HEK293 (cell line): Measurements from ENCODE around the gene PRRT1.

Experiments
- BCL11B ChIP-seq: fragments of 450-650 bp; formaldehyde crosslinking; IDR thresholded peaks from 2 replicates; pipeline ENCODE4 v1.5.1; 2016; ENCODE audit warnings: low read depth, missing biosample characterization, missing genetic modification characterization
- GLI2 ChIP-seq: fragments of 450-650 bp; formaldehyde crosslinking; IDR thresholded peaks from 2 replicates; pipeline ENCODE4; 2017; ENCODE audit warnings: missing biosample characterization, missing genetic modification characterization, low read depth, borderline replicate concordance
- KLF8 ChIP-seq: fragments of 450-650 bp; formaldehyde crosslinking; IDR thresholded peaks from 2 replicates; pipeline ENCODE4 v1.5.1; 2016; ENCODE audit warnings: missing biosample characterization, missing genetic modification characterization
- MZF1 ChIP-seq: fragments of 450-650 bp; formaldehyde crosslinking; IDR thresholded peaks from 2 replicates; pipeline ENCODE4 v1.5.1; 2017; ENCODE audit warnings: missing biosample characterization, missing genetic modification characterization, borderline replicate concordance
- SALL2 ChIP-seq: fragments of 450-650 bp; formaldehyde crosslinking; IDR thresholded peaks from 2 replicates; pipeline ENCODE4 v1.5.0; 2017; ENCODE audit warnings: missing biosample characterization, mild to moderate bottlenecking, missing genetic modification characterization, borderline replicate concordance
- SETDB1 ChIP-seq: IDR thresholded peaks from one replicate; pipeline ENCODE4 v1.6.1; 2017; ENCODE audit warnings: mild to moderate bottlenecking, low read length, moderate library complexity, mixed read lengths; ENCODE audit not compliant: insufficient read length
- SP2 ChIP-seq: fragments of 450-650 bp; formaldehyde crosslinking; IDR thresholded peaks from 2 replicates; pipeline ENCODE4 v1.5.1; 2016; ENCODE audit warnings: missing biosample characterization, missing genetic modification characterization
- ZBTB20 ChIP-seq: fragments of 450-650 bp; formaldehyde crosslinking; IDR thresholded peaks from 2 replicates; pipeline ENCODE4 v1.5.1; 2016; ENCODE audit warnings: missing biosample characterization, missing genetic modification characterization
- ZBTB7A ChIP-seq: fragments of 450-650 bp; formaldehyde crosslinking; IDR thresholded peaks from 2 replicates; pipeline ENCODE4 v1.5.1; 2016; ENCODE audit warnings: low read depth, missing biosample characterization, missing genetic modification characterization
- ZBTB8A ChIP-seq: fragments of 450-650 bp; formaldehyde crosslinking; IDR thresholded peaks from 2 replicates; pipeline ENCODE4 v1.5.1; 2016; ENCODE audit warnings: missing biosample characterization, missing genetic modification characterization
- ZFP41 ChIP-seq: fragments of 450-650 bp; formaldehyde crosslinking; IDR thresholded peaks from 2 replicates; pipeline ENCODE4 v1.5.1; 2016; ENCODE audit warnings: missing biosample characterization, missing genetic modification characterization, borderline replicate concordance
- ZFP69B ChIP-seq: fragments of 450-650 bp; formaldehyde crosslinking; IDR thresholded peaks from 2 replicates; pipeline ENCODE4 v1.5.1; 2016; ENCODE audit warnings: missing biosample characterization, missing genetic modification characterization
- ZIC2 ChIP-seq: fragments of 450-650 bp; formaldehyde crosslinking; IDR thresholded peaks from 2 replicates; pipeline ENCODE4 v1.5.1; 2016; ENCODE audit warnings: missing biosample characterization, missing genetic modification characterization
- ZNF174 ChIP-seq: fragments of 450-650 bp; formaldehyde crosslinking; IDR thresholded peaks from 2 replicates; pipeline ENCODE4 v1.5.0; 2017; ENCODE audit warnings: missing biosample characterization, mild to moderate bottlenecking, missing genetic modification characterization
- ZNF221 ChIP-seq: fragments of 450-650 bp; formaldehyde crosslinking; IDR thresholded peaks from 2 replicates; pipeline ENCODE4 v1.5.1; 2017; ENCODE audit warnings: missing biosample characterization, missing genetic modification characterization, borderline replicate concordance
- ZNF366 ChIP-seq: fragments of 450-650 bp; formaldehyde crosslinking; conservative IDR thresholded peaks from 2 replicates; pipeline ENCODE4 v1.5.1; 2016; ENCODE audit warnings: missing biosample characterization, missing genetic modification characterization
- ZNF391 ChIP-seq: fragments of 450-650 bp; formaldehyde crosslinking; IDR thresholded peaks from 2 replicates; pipeline ENCODE4 v1.5.1; 2016; ENCODE audit warnings: low read depth, missing biosample characterization, missing genetic modification characterization, borderline replicate concordance
- ZNF514 ChIP-seq: fragments of 450-650 bp; formaldehyde crosslinking; IDR thresholded peaks from 2 replicates; pipeline ENCODE4 v1.5.1; 2016; ENCODE audit warnings: missing biosample characterization, missing genetic modification characterization
- ZNF530 ChIP-seq: fragments of 450-650 bp; formaldehyde crosslinking; IDR thresholded peaks from 2 replicates; pipeline ENCODE4 v1.5.1; 2016; ENCODE audit warnings: low read depth, missing biosample characterization, missing genetic modification characterization
- ZNF544 ChIP-seq: fragments of 450-650 bp; formaldehyde crosslinking; IDR thresholded peaks from 2 replicates; pipeline ENCODE4 v1.5.0; 2017; ENCODE audit warnings: missing biosample characterization, missing genetic modification characterization
- ZNF555 ChIP-seq: fragments of 450-650 bp; formaldehyde crosslinking; conservative IDR thresholded peaks from 2 replicates; pipeline ENCODE4 v1.5.1; 2017; ENCODE audit warnings: missing biosample characterization, mild to moderate bottlenecking, missing genetic modification characterization, inconsistent platforms
- ZNF585B ChIP-seq: fragments of 450-650 bp; formaldehyde crosslinking; IDR thresholded peaks from 2 replicates; pipeline ENCODE4 v1.5.1; 2016; ENCODE audit warnings: missing biosample characterization, missing genetic modification characterization
- ZNF629 ChIP-seq: fragments of 450-650 bp; formaldehyde crosslinking; IDR thresholded peaks from 2 replicates; pipeline ENCODE4 v1.5.1; 2017; ENCODE audit warnings: missing biosample characterization, missing genetic modification characterization
- ZNF677 ChIP-seq: fragments of 450-650 bp; IDR thresholded peaks from 2 replicates; pipeline ENCODE4 v1.5.0; 2018; ENCODE audit warnings: missing biosample characterization, mild to moderate bottlenecking, missing genetic modification characterization, moderate library complexity
- ZNF843 ChIP-seq: fragments of 450-650 bp; formaldehyde crosslinking; IDR thresholded peaks from 2 replicates; pipeline ENCODE4 v1.5.1; 2016; ENCODE audit warnings: missing biosample characterization, missing genetic modification characterization
- TF ChIP-seq, protein P1 (sequence below): fragments of 450-650 bp; formaldehyde crosslinking; IDR thresholded peaks from 2 replicates; pipeline ENCODE4 v1.5.1; 2016; ENCODE audit warnings: missing biosample characterization, missing genetic modification characterization
- TF ChIP-seq, protein P2 (sequence below): fragments of 450-650 bp; formaldehyde crosslinking; IDR thresholded peaks from 2 replicates; pipeline ENCODE4 v1.5.1; 2017; ENCODE audit warnings: missing biosample characterization, missing genetic modification characterization
- TF ChIP-seq, protein P3 (sequence below): fragments of 450-650 bp; formaldehyde crosslinking; IDR thresholded peaks from 2 replicates; pipeline ENCODE4 v1.5.1; 2016; ENCODE audit warnings: missing biosample characterization, missing genetic modification characterization, low read depth
- TF ChIP-seq, protein P4 (sequence below): fragments of 450-650 bp; formaldehyde crosslinking; IDR thresholded peaks from 2 replicates; pipeline ENCODE4 v1.5.1; 2016; ENCODE audit warnings: missing biosample characterization, missing genetic modification characterization, borderline replicate concordance
- TF ChIP-seq, protein P5 (sequence below): fragments of 450-650 bp; formaldehyde crosslinking; IDR thresholded peaks from 2 replicates; pipeline ENCODE4 v1.5.1; 2016; ENCODE audit warnings: missing biosample characterization, missing genetic modification characterization
- TF ChIP-seq, protein P6 (sequence below): fragments of 450-650 bp; formaldehyde crosslinking; IDR thresholded peaks from 2 replicates; pipeline ENCODE4 v1.5.1; 2016; ENCODE audit warnings: missing biosample characterization, missing genetic modification characterization

Gene PRRT1

DNA sequence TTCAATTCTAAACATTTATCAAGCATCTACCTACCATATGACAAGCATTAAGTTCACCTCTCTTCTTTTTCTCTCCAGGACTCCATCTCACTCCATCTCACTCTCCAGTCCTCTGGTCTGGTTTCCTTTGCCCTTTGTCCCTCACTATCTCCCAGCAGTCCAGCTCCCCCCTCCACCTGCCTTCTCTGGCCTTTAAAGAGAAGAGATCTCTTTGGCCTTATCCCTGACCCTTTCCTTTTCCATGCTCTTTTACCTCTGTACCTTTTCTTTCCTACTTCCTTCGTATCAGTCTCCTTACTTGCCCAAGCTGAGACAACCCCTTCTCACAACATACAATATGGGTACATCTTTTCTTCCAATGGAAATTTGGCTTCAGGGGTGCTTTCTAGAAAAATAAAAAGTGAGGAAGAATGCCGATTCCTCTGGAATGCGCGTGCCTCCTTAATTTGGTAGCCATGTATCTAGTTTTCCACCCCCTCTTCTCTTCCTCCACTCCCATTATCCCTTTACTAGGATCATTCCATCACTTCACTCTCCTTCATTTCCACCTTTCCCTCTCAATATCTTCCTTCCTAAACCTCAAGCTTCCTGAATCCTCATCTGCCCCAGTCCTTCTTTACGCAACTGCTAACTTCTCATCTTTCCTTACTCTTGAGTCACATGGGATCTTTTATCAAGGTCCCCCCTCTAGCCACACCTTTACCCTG lies 24.9 kb upstream of the PRRT1 start (continued):
- TF ChIP-seq, protein P1, sequence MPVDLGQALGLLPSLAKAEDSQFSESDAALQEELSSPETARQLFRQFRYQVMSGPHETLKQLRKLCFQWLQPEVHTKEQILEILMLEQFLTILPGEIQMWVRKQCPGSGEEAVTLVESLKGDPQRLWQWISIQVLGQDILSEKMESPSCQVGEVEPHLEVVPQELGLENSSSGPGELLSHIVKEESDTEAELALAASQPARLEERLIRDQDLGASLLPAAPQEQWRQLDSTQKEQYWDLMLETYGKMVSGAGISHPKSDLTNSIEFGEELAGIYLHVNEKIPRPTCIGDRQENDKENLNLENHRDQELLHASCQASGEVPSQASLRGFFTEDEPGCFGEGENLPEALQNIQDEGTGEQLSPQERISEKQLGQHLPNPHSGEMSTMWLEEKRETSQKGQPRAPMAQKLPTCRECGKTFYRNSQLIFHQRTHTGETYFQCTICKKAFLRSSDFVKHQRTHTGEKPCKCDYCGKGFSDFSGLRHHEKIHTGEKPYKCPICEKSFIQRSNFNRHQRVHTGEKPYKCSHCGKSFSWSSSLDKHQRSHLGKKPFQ, result no peak
- no peak for TF ChIP-seq ZNF585B (tag by site-specific recombination)
- TF ChIP-seq, protein P2, sequence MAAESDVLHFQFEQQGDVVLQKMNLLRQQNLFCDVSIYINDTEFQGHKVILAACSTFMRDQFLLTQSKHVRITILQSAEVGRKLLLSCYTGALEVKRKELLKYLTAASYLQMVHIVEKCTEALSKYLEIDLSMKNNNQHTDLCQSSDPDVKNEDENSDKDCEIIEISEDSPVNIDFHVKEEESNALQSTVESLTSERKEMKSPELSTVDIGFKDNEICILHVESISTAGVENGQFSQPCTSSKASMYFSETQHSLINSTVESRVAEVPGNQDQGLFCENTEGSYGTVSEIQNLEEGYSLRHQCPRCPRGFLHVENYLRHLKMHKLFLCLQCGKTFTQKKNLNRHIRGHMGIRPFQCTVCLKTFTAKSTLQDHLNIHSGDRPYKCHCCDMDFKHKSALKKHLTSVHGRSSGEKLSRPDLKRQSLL, result no peak
- TF ChIP-seq ZNF555 (tag by site-specific recombination), result no peak
- no peak for TF ChIP-seq ZNF221
- TF ChIP-seq, protein P3, sequence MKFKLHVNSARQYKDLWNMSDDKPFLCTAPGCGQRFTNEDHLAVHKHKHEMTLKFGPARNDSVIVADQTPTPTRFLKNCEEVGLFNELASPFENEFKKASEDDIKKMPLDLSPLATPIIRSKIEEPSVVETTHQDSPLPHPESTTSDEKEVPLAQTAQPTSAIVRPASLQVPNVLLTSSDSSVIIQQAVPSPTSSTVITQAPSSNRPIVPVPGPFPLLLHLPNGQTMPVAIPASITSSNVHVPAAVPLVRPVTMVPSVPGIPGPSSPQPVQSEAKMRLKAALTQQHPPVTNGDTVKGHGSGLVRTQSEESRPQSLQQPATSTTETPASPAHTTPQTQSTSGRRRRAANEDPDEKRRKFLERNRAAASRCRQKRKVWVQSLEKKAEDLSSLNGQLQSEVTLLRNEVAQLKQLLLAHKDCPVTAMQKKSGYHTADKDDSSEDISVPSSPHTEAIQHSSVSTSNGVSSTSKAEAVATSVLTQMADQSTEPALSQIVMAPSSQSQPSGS (tag by site-specific recombination), result no peak
- no peak for TF ChIP-seq GLI2 (tag by site-specific recombination)
- TF ChIP-seq ZIC2 (tag by site-specific recombination), result no peak
- TF ChIP-seq BCL11B (tag by site-specific recombination), result 0 out of 2 replicates have a peak, but pooled peaks have one; percentile 5
- TF ChIP-seq ZFP69B (tag by site-specific recombination), result no peak
- TF ChIP-seq ZNF514 (tag by site-specific recombination), result no peak
- TF ChIP-seq, protein P4, sequence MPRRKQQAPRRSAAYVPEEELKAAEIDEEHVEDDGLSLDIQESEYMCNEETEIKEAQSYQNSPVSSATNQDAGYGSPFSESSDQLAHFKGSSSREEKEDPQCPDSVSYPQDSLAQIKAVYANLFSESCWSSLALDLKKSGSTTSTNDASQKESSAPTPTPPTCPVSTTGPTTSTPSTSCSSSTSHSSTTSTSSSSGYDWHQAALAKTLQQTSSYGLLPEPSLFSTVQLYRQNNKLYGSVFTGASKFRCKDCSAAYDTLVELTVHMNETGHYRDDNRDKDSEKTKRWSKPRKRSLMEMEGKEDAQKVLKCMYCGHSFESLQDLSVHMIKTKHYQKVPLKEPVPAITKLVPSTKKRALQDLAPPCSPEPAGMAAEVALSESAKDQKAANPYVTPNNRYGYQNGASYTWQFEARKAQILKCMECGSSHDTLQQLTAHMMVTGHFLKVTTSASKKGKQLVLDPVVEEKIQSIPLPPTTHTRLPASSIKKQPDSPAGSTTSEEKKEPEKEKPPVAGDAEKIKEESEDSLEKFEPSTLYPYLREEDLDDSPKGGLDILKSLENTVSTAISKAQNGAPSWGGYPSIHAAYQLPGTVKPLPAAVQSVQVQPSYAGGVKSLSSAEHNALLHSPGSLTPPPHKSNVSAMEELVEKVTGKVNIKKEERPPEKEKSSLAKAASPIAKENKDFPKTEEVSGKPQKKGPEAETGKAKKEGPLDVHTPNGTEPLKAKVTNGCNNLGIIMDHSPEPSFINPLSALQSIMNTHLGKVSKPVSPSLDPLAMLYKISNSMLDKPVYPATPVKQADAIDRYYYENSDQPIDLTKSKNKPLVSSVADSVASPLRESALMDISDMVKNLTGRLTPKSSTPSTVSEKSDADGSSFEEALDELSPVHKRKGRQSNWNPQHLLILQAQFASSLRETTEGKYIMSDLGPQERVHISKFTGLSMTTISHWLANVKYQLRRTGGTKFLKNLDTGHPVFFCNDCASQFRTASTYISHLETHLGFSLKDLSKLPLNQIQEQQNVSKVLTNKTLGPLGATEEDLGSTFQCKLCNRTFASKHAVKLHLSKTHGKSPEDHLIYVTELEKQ (tag by site-specific recombination), result no peak
- no peak for TF ChIP-seq ZBTB8A (tag by site-specific recombination)
- no peak for TF ChIP-seq ZNF629
- TF ChIP-seq ZBTB7A (tag by site-specific recombination), result no peak
- TF ChIP-seq SP2 (tag by site-specific recombination), result no peak
- TF ChIP-seq ZBTB20 (tag by site-specific recombination), result peak; percentile 73
- TF ChIP-seq SALL2 (tag by site-specific recombination), result no peak
- no peak; the same call in 1 of the 2 replicates for TF ChIP-seq KLF8 (tag by site-specific recombination)
- TF ChIP-seq ZNF544 (tag by site-specific recombination), result no peak
- no peak for TF ChIP-seq MZF1 (tag by site-specific recombination)
- TF ChIP-seq, protein P5, sequence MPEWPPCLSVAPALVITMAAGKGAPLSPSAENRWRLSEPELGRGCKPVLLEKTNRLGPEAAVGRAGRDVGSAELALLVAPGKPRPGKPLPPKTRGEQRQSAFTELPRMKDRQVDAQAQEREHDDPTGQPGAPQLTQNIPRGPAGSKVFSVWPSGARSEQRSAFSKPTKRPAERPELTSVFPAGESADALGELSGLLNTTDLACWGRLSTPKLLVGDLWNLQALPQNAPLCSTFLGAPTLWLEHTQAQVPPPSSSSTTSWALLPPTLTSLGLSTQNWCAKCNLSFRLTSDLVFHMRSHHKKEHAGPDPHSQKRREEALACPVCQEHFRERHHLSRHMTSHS (tag by site-specific recombination), result no peak
- TF ChIP-seq ZNF391 (tag by site-specific recombination), result 0 out of 2 replicates have a peak, but pooled peaks have one; percentile 44
- TF ChIP-seq SETDB1, result no peak
- TF ChIP-seq, protein P6, sequence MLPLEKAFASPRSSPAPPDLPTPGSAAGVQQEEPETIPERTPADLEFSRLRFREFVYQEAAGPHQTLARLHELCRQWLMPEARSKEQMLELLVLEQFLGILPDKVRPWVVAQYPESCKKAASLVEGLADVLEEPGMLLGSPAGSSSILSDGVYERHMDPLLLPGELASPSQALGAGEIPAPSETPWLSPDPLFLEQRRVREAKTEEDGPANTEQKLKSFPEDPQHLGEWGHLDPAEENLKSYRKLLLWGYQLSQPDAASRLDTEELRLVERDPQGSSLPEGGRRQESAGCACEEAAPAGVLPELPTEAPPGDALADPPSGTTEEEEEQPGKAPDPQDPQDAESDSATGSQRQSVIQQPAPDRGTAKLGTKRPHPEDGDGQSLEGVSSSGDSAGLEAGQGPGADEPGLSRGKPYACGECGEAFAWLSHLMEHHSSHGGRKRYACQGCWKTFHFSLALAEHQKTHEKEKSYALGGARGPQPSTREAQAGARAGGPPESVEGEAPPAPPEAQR (tag by site-specific recombination), result no peak
- no peak for TF ChIP-seq ZNF174 (tag by site-specific recombination)
- no peak for TF ChIP-seq ZNF843
- no peak for TF ChIP-seq ZNF530 (tag by site-specific recombination)
- no peak for TF ChIP-seq ZNF677
- no peak for TF ChIP-seq ZFP41
- peak; percentile 81 for TF ChIP-seq ZNF366 (tag by site-specific recombination)
